CD4-positive, alpha-beta memory T cell (primary cell): ENCODE measurements around the gene RARA. TPM values are rescaled to one million over a fixed set of nuclear protein-coding genes. Genes with fewer than 3 reads are reported as not detected.

Experiments
- CTCF ChIA-PET: fragments of 350-600 bp; sonication (Branson Sonifier 250); formaldehyde crosslinking; loops from one replicate; lab custom pipeline; 2021; ENCODE audit warnings: inconsistent platforms; ENCODE audit not compliant: partially characterized antibody; lab: Charles Lee
- POLR2A ChIA-PET: fragments of 350-600 bp; sonication (Branson Sonifier 250); formaldehyde crosslinking; loops from one replicate; lab custom pipeline; 2021; ENCODE audit not compliant: partially characterized antibody; lab: Charles Lee
- DNase-seq, 5 donors: peaks; one replicate each; pipeline versions ENCODE4 v3.0.0 to v3.0.0-alpha.2; 2020 to 2022; ENCODE audit warnings: mixed read lengths in 1 of 5
- H3K27ac ChIP-seq: one replicate; pipeline ENCODE4 v1.7.0; 2013; ENCODE audit warnings: low read depth, low read length
- H3K27me3 ChIP-seq: 2 replicates; pipeline ENCODE4 v1.7.0; 2013; ENCODE audit warnings: mild to moderate bottlenecking, low read length, moderate library complexity; ENCODE audit not compliant: insufficient read depth
- H3K36me3 ChIP-seq: 2 replicates; pipeline ENCODE4 v1.7.0; 2013; ENCODE audit warnings: mild to moderate bottlenecking, low read length, moderate library complexity; ENCODE audit not compliant: insufficient read depth
- H3K4me1 ChIP-seq: 2 replicates; pipeline ENCODE4 v1.7.0; 2013; ENCODE audit warnings: mild to moderate bottlenecking, low read length, moderate library complexity; ENCODE audit not compliant: insufficient read depth
- H3K4me3 ChIP-seq, 2 donors: one replicate each; pipeline ENCODE4 v1.7.0; 2013; ENCODE audit warnings: low read length in 2 of 2, mild to moderate bottlenecking in 1 of 2
- H3K9me3 ChIP-seq, 2 donors: one replicate each; pipeline ENCODE4 v1.7.0; 2013; ENCODE audit warnings: low read length in 2 of 2, control low read depth in 1 of 2; ENCODE audit not compliant: control insufficient read depth in 1 of 2
- H3K27ac Mint-ChIP-seq, 7 donors: one replicate each; pipeline ENCODE4 v1.8.0; 2020 to 2021; ENCODE audit warnings: mixed read lengths in 7 of 7, mild to moderate bottlenecking in 6 of 7, inconsistent platforms in 3 of 7, moderate library complexity in 3 of 7
- H3K27me3 Mint-ChIP-seq, 2 donors: one replicate each; pipeline ENCODE4 v1.8.0; 2020 to 2021; ENCODE audit warnings: mixed read lengths in 2 of 2
- H3K36me3 Mint-ChIP-seq, 2 donors: one replicate each; pipeline ENCODE4 v1.8.0; 2020 to 2021; ENCODE audit warnings: mixed read lengths in 2 of 2, inconsistent platforms in 1 of 2, mild to moderate bottlenecking in 1 of 2
- H3K4me1 Mint-ChIP-seq, 4 donors: one replicate each; pipeline ENCODE4 v1.8.0; 2020 to 2021; ENCODE audit warnings: mixed read lengths in 4 of 4, mild to moderate bottlenecking in 1 of 4
- H3K4me3 Mint-ChIP-seq, 8 donors: one replicate each; pipeline ENCODE4 v1.8.0; 2020 to 2021; ENCODE audit warnings: mixed read lengths in 8 of 8, mild to moderate bottlenecking in 7 of 8, moderate library complexity in 6 of 8, inconsistent platforms in 3 of 8
- H3K9me3 Mint-ChIP-seq, 8 donors: one replicate each; pipeline ENCODE4 v1.8.0; 2020 to 2021; ENCODE audit warnings: mixed read lengths in 8 of 8, mild to moderate bottlenecking in 5 of 8, inconsistent platforms in 3 of 8, moderate library complexity in 1 of 8
- intact Hi-C: fragments of 100-400 bp; cut with micrococcal nuclease; formaldehyde crosslinking; loops from one replicate; pipeline ENCODE4 v1.15.1; 2023
- polyA plus RNA-seq, 2 donors: library from polyadenylated mRNA; unstranded; fragments of 300-500 nt; fragmentation: Illumina TruSeq; gene quantifications; one replicate each; pipeline ENCODE4 v1.2.3, GENCODE V29; 2021
- total RNA-seq, 2 experiments: library from RNA; stranded (reverse); gene quantifications; one replicate each; pipeline ENCODE4 v1.2.3, GENCODE V29; 2021

The RARA gene
- total and polyA plus RNA-seq, 4 experiments from 2014 or later = 5.1 to 54.5 (median 37.4) TPM

DNA sequence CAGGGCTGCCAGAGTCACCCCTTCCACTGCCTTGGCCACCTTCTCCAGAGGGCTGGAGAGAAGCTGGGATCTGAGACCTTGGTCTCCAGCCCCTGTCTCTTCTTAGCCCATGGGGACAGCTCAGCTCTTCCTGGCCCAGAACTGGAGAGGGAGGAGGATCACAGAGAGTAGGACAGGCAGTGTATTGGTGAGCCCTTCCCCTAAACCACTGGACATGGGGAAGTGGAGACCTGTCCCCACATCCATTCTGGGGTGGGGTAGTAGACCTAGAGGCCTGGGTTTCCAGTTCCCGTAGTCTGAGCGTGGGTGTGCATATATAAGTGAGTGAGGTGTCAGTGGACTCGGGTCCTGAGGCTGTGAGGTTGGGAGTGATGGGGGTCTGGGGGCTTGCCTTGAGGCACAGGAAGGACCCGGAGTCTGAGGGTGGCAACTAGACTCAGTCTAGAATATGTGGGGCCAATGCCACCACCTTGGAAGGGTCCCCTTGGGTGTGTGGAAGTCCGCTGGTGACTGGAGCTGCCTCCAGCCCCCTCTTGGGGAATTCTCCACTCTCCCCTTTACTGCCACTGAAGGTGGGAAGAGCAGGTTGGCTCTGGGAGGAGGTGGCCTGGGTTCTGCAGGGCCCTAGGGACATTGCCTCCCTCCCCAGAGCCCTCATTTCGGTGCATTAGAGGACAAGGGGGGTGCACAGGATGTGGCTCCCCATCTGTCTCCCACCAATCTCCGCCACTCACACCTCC, 35.6 kb downstream of the RARA start:
- Mint-ChIP-seq H3K36me3 (peaks cover 10 to 34% of the 10 kb centered on the region in 2 donors), H3K27me3 (no peaks in the 10 kb centered on the region), H3K4me3 (peak overlapping the region; percentile 65 to 92 (median 76)), H3K4me1 (peaks cover 40 to 90% (median 63%) of the 10 kb centered on the region in 4 donors), H3K27ac (peak overlapping the region; percentile 88 to 95 (median 92)), H3K9me3 (no peaks in the 10 kb centered on the region)
- intact Hi-C loops = loop anchor here (2.0 kb wide), 1 partner anchor 14 kb away; no protein-coding TSS in a partner anchor
- peaks cover 80% of the 10 kb centered on the region for H3K4me1 ChIP-seq
- H3K27ac ChIP-seq = peak overlapping the region; percentile 66
- H3K27me3 ChIP-seq = no peaks in the 10 kb centered on the region
- H3K36me3 ChIP-seq = peaks cover 23% of the 10 kb centered on the region
- peak in 1 of 5 donors; percentile 67 for DNase-seq
- H3K9me3 ChIP-seq = no peaks in the 10 kb centered on the region
- CTCF ChIA-PET = interaction anchor here (0.6 to 3.9 kb wide), 12 partner anchors 10 to 215 kb away, joined by 3 to 21 read pairs (median 5); no protein-coding TSS in a partner anchor
- H3K4me3 ChIP-seq = peak overlapping the region; percentile 27 to 28
- POLR2A ChIA-PET = interaction anchor here (2.0 to 29.0 kb wide), 2 partner anchors 10 to 30 kb away, joined by 12 to 1054 read pairs; partner anchors contain the start of gene RARA

DNA sequence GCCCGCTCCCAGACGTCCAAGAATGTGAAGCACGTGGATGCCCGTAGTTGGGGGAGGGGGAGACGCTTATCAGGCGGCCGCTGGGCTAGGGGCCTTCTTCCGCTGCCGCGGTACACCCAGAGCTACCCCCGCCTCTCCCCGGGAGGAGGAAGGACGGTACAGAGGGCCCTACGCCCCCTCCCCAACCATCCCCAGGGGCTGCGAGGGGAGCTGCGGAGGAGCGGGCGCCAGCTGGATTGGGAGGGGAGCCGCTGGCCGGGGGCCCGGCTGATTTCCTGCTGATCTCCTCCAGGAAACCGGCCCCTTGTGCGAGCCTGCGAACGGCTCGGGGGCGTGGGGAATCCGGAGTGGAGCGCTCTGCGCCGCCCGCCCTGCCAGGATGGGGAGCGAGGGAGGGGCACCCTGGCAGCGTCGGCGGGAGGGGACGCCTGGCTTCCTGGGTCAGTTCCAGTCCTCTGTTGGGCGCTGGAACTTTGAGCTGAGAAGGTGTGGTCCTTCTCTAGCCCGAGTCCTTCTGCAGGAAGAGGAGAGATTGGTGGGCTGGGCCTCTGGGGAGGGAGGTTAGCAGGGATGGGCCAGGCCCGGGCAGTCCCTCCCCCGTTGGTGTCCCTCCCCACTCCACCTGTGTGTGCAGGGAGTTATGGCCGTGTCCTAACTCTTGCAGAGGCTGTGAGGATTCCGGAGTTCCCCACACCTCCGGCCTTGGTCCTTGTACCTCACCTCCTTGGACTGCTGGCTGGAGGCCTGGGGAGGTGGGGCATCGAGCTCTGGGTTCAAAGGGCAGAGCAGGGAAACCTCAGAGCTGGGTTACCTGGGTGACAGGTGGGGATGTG, 36.4 kb downstream of the RARA start:
- CTCF ChIA-PET = interaction anchor here (0.9 to 3.9 kb wide), 14 partner anchors 9 to 215 kb away, joined by 3 to 21 read pairs (median 5); partner anchors contain the start of gene WIPF2
- Histone ChIP-seq H3K4me1 (peaks cover 73% of the 10 kb centered on the region), H3K4me3 (peak overlapping the region; percentile 27 to 28), H3K9me3 (no peaks in the 10 kb centered on the region), H3K36me3 (peaks cover 23% of the 10 kb centered on the region), H3K27ac (peak overlapping the region; percentile 66), H3K27me3 (no peaks in the 10 kb centered on the region)
- no peaks in the 10 kb centered on the region for H3K27me3 Mint-ChIP-seq
- peak overlapping the region; percentile 65 to 92 (median 76) for H3K4me3 Mint-ChIP-seq
- H3K4me1 Mint-ChIP-seq = peaks cover 35 to 89% (median 59%) of the 10 kb centered on the region in 4 donors
- no peaks in the 10 kb centered on the region for H3K9me3 Mint-ChIP-seq
- DNase-seq = peak in 4 of 5 donors; percentile 29 to 68 (median 38)
- H3K27ac Mint-ChIP-seq = peak overlapping the region; percentile 89 to 95 (median 94)
- POLR2A ChIA-PET = interaction anchor here (0.9 to 29.0 kb wide), 4 partner anchors 10 to 195 kb away, joined by 3 to 1054 read pairs (median 8); partner anchors contain the start of gene RARA
- peaks cover 7 to 36% of the 10 kb centered on the region in 2 donors for H3K36me3 Mint-ChIP-seq
- intact Hi-C loops = loop anchor here (2.0 kb wide), 1 partner anchor 13 kb away; no protein-coding TSS in a partner anchor

DNA sequence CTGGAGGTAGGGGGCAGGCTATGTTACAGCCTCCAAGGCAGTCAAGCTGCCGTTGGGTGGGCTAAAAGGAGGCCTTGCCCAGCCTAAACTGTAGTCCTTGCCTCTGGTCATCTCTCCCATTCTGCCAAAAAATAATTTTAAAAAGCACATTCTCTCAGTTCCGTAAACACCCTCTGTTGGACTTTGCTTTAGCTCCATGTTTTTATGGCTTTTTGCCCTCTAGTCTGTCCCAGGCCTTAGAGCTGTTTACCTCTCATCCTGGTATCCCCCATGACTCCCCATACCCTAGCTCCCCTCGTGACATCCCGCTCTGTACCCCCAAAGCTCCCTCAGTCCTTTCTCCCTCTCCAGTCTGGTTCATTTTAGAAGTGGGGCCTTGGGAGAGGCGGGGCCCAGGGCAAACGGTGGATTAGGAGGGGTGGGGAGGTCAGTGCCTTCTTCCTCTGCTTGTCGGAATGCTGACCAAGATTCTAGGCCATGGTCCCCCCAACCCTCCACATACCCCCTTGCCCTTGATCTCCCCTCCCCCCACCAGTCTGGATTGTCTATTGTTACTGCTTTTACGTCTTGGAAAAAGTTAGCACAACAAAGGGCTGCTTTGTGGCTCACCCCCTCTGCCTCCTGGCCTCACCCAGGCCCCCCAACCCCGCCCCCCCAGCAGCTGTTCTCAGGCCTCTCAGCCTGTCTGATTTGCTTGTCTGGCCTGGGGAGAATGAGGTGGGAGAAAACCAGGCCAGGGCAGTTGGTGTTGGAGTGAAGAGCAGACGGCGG, 37.2 kb downstream of the RARA start:
- Mint-ChIP-seq H3K27me3 (no peaks in the 10 kb centered on the region), H3K4me3 (peak overlapping the region; percentile 42 to 92 (median 62)), H3K36me3 (peaks cover 4 to 29% of the 10 kb centered on the region in 2 donors), H3K4me1 (peaks cover 28 to 81% (median 52%) of the 10 kb centered on the region in 4 donors), H3K27ac (peak overlapping the region; percentile 89 to 95 (median 94)), H3K9me3 (no peaks in the 10 kb centered on the region)
- peaks cover 28% of the 10 kb centered on the region for H3K36me3 ChIP-seq
- H3K9me3 ChIP-seq = no peaks in the 10 kb centered on the region
- H3K4me3 ChIP-seq = no peak overlapping the region
- POLR2A ChIA-PET = interaction anchor here (0.9 to 29.0 kb wide), 4 partner anchors 9 to 195 kb away, joined by 3 to 1054 read pairs (median 8); partner anchors contain the start of gene RARA
- DNase-seq = no peak
- intact Hi-C loops = loop anchor here (2.0 kb wide), 1 partner anchor 13 kb away; no protein-coding TSS in a partner anchor
- H3K27ac ChIP-seq = peak overlapping the region; percentile 66
- no peaks in the 10 kb centered on the region for H3K27me3 ChIP-seq
- peaks cover 65% of the 10 kb centered on the region for H3K4me1 ChIP-seq
- CTCF ChIA-PET = interaction anchor here (0.7 to 3.9 kb wide), 12 partner anchors 8 to 127 kb away, joined by 3 to 21 read pairs (median 5); partner anchors contain the start of gene WIPF2

DNA sequence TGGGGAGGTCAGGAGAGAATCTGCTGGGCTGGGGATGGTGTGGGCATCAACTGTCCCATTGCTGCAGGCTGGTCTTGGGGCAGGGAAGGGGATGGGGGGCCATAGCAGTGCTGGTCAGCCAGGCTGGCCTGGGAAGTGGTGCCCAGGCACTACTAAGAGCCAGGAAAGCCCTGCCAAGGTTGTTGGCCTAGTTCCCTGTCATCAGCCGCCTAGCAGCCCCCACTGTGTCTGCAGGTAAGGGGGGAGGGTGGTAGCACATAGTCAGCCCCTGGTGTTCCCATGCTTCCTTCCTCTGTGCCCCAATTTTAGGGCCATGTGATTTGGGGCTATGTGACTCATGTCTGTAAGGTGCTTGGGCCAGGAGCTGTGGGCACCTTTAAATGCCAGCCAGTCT, 37.8 kb downstream of the RARA start:
- peak overlapping the region in 7 of 8 donors; percentile 10 to 73 (median 52) for H3K4me3 Mint-ChIP-seq
- intact Hi-C loops = no loop called here
- Histone ChIP-seq H3K36me3 (peaks cover 31% of the 10 kb centered on the region), H3K9me3 (no peaks in the 10 kb centered on the region), H3K27me3 (no peaks in the 10 kb centered on the region), H3K27ac (peak overlapping the region; percentile 66), H3K4me3 (no peak overlapping the region), H3K4me1 (peaks cover 65% of the 10 kb centered on the region)
- H3K36me3 Mint-ChIP-seq = peaks cover 4 to 32% of the 10 kb centered on the region in 2 donors
- peak overlapping the region; percentile 69 to 95 (median 94) for H3K27ac Mint-ChIP-seq
- peak in 1 of 5 donors; percentile 64 for DNase-seq
- no peaks in the 10 kb centered on the region for H3K27me3 Mint-ChIP-seq
- peaks cover 28 to 79% (median 50%) of the 10 kb centered on the region in 4 donors for H3K4me1 Mint-ChIP-seq
- POLR2A ChIA-PET = interaction anchor here (29.0 kb wide), 1 partner anchor 32 kb away, joined by 1054 read pairs; the partner anchor contains the start of gene RARA
- CTCF ChIA-PET = interaction anchor here (1.0 to 2.7 kb wide), 4 partner anchors 13 to 40 kb away, joined by 3 to 12 read pairs (median 5); no protein-coding TSS in a partner anchor
- no peaks in the 10 kb centered on the region for H3K9me3 Mint-ChIP-seq

DNA sequence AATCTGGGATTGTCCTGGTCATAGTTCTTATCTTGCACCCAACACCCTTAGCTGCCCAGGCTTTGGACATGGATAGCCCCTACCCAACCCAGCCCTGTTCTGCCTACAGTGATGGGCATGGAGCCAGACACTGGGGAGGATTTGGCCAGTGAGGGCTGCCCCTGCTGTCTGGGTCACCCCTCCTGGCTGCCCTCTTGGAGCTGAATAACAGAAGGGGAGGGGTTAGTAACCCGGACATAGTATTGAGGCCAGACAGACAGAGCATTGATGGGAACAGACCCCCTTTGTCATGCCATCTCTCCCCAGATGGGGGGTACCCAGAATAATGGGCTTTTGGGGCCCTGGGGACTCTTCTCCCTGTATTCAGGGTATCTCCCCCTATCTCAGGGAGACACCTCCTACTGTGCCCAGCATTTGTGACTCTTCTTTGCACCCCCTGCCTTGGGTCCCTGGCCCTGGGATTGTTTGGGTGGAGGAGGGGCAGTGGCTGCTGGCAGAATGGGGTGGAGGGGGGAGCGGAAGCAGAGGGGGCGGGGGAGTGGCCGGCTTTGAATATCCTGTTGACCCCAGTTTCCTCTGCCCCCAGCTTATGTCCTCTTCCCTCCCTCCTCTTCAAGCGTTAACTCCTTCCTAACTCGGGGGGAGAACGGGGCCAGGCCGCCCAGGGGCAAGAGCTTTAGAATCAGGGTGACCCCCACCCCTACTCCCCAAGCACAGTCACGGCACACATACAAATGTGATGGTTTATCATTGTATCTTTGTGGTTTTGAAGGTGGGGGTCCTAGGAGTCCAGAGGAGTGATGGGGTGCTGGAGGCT, 38.5 kb downstream of the RARA start:
- H3K9me3 Mint-ChIP-seq = no peaks in the 10 kb centered on the region
- peak overlapping the region; percentile 66 for H3K27ac ChIP-seq
- H3K36me3 Mint-ChIP-seq = peaks cover 9 to 40% of the 10 kb centered on the region in 2 donors
- POLR2A ChIA-PET = interaction anchor here (29.0 kb wide), 1 partner anchor 33 kb away, joined by 1054 read pairs; the partner anchor contains the start of gene RARA
- no peaks in the 10 kb centered on the region for H3K9me3 ChIP-seq
- H3K4me3 Mint-ChIP-seq = peak overlapping the region in 7 of 8 donors; percentile 31 to 73 (median 54)
- H3K4me3 ChIP-seq = no peak overlapping the region
- no peaks in the 10 kb centered on the region for H3K27me3 ChIP-seq
- H3K36me3 ChIP-seq = peaks cover 37% of the 10 kb centered on the region
- peaks cover 31 to 83% (median 54%) of the 10 kb centered on the region in 4 donors for H3K4me1 Mint-ChIP-seq
- peak overlapping the region; percentile 79 to 95 (median 92) for H3K27ac Mint-ChIP-seq
- CTCF ChIA-PET = interaction anchor here (0.7 to 2.7 kb wide), 4 partner anchors 29 to 48 kb away, joined by 3 to 12 read pairs (median 8); no protein-coding TSS in a partner anchor
- H3K4me1 ChIP-seq = peaks cover 60% of the 10 kb centered on the region
- H3K27me3 Mint-ChIP-seq = no peaks in the 10 kb centered on the region
- intact Hi-C loops = no loop called here
- DNase-seq = no peak
